Activated T-helper 1 cell treated with anti-CD3 and anti-CD28 coated beads, Interleukin-12 subunit alpha, Interleukin-12 subunit beta, Interleukin-2, Interleukin-4 antibody, amounts not matched to agents 30 ng/mL and 10 ng/mL and 1 ng/mL, durations not matched to agents 14 hours and 24 hours and 36 hours (primary cell): Measurements from ENCODE around the gene CRYGD. TPM values are rescaled to one million over a fixed set of nuclear protein-coding genes. Genes with fewer than 3 reads are reported as not detected.
"Not testable (repeated sequence)": the region's sequence is repeated elsewhere in the genome, so short reads cannot be mapped to it uniquely, and the experiment has no call there.

Source experiments
- DNase-seq: peaks from one replicate; pipeline ENCODE4 v3.0.0; 2021; ENCODE audit warnings: low spot score
- H3K27ac Mint-ChIP-seq: one replicate; pipeline ENCODE4 v1.8.0; 2021; ENCODE audit warnings: mild to moderate bottlenecking, mixed read lengths
- H3K27me3 Mint-ChIP-seq: one replicate; pipeline ENCODE4 v1.8.0; 2022; ENCODE audit warnings: mild to moderate bottlenecking, moderate library complexity, mixed read lengths; ENCODE audit not compliant: insufficient read depth
- H3K36me3 Mint-ChIP-seq: one replicate; pipeline ENCODE4 v1.8.0; 2021; ENCODE audit warnings: low read depth, mixed read lengths
- H3K4me1 Mint-ChIP-seq: one replicate; pipeline ENCODE4 v1.8.0; 2021; ENCODE audit warnings: low read depth, mixed read lengths
- H3K4me3 Mint-ChIP-seq: one replicate; pipeline ENCODE4 v1.8.0; 2021; ENCODE audit warnings: mild to moderate bottlenecking, moderate library complexity, mixed read lengths
- H3K9me3 Mint-ChIP-seq: one replicate; pipeline ENCODE4 v1.8.0; 2021; ENCODE audit warnings: mixed read lengths
- intact Hi-C: fragments of 100-400 bp; cut with micrococcal nuclease; formaldehyde crosslinking; loops from one replicate; pipeline ENCODE4 v1.15.1; 2024
- total RNA-seq: library from RNA; stranded (reverse); gene quantifications from 2 replicates; pipeline ENCODE4 v1.2.3, GENCODE V29; 2022

Gene CRYGD
- total RNA-seq = not detected in 2 replicates

GRCh38 chr2:208124013-208124715, at the start of gene CRYGD:
CRYGD (minus strand) TSS chr2:208124524; CDS start chr2:208124473, 51 bp downstream.
- peaks cover 34% of the 10 kb centered on the region for H3K27me3 Mint-ChIP-seq
- H3K4me3 Mint-ChIP-seq, H3K36me3 Mint-ChIP-seq, H3K4me1 Mint-ChIP-seq, H3K9me3 Mint-ChIP-seq, intact Hi-C loops, DNase-seq, H3K27ac Mint-ChIP-seq: not testable (repeated sequence)

GRCh38 chr2:208172125-208172524, 47.8 kb upstream of the CRYGD start:
- DNase-seq = no peak
- Mint-ChIP-seq H3K36me3 (no peaks in the 10 kb centered on the region), H3K4me3 (no peak overlapping the region), H3K27ac (no peak overlapping the region), H3K27me3 (peaks cover 10% of the 10 kb centered on the region), H3K9me3 (no peaks in the 10 kb centered on the region), H3K4me1 (peaks cover 6% of the 10 kb centered on the region)
- intact Hi-C loops = no loop called here

- H3K4me1 Mint-ChIP-seq = no peaks in the 10 kb centered on the region
- no peak overlapping the region for H3K4me3 Mint-ChIP-seq
- no peaks in the 10 kb centered on the region for H3K36me3 Mint-ChIP-seq
- no peaks in the 10 kb centered on the region for H3K9me3 Mint-ChIP-seq
- DNase-seq = no peak
- peaks cover 5% of the 10 kb centered on the region for H3K27me3 Mint-ChIP-seq
- intact Hi-C loops = no loop called here
- H3K27ac Mint-ChIP-seq = no peak overlapping the region
Observed at GRCh38 chr2:208164951-208165755, 40.8 kb upstream of the CRYGD start.

GRCh38 chr2:208163489-208163888, 39.2 kb upstream of the CRYGD start, which contains the start of gene CRYGA:
CRYGA (minus strand) TSS chr2:208163589; CDS start chr2:208163556, 33 bp downstream.
- Mint-ChIP-seq H3K27ac (no peak within 1 kb of the TSS), H3K4me1 (no peaks in the 10 kb centered on the region), H3K9me3 (no peaks in the 10 kb centered on the region), H3K36me3 (no peaks in the 10 kb centered on the region), H3K27me3 (peaks cover 2% of the 10 kb centered on the region), H3K4me3 (no peak within 1 kb of the TSS)
- intact Hi-C loops = no loop called here
- DNase-seq = no peak

GRCh38 chr2:208156439-208156838, 32.1 kb upstream of the CRYGD start:
- Mint-ChIP-seq H3K4me3 (no peak overlapping the region), H3K4me1 (no peaks in the 10 kb centered on the region), H3K27ac (no peak overlapping the region), H3K36me3 (no peaks in the 10 kb centered on the region), H3K9me3 (no peaks in the 10 kb centered on the region), H3K27me3 (no peaks in the 10 kb centered on the region)
- intact Hi-C loops = no loop called here
- no peak for DNase-seq

- intact Hi-C loops = no loop called here
Observed at GRCh38 chr2:208153156-208153555, 28.8 kb upstream of the CRYGD start.

GRCh38 chr2:208150956-208151355, 26.6 kb upstream of the CRYGD start:
- H3K27me3 Mint-ChIP-seq = no peaks in the 10 kb centered on the region
- H3K36me3 Mint-ChIP-seq = no peaks in the 10 kb centered on the region
- DNase-seq = no peak
- no peaks in the 10 kb centered on the region for H3K9me3 Mint-ChIP-seq
- no peak overlapping the region for H3K27ac Mint-ChIP-seq
- no peak overlapping the region for H3K4me3 Mint-ChIP-seq
- H3K4me1 Mint-ChIP-seq = no peaks in the 10 kb centered on the region
- intact Hi-C loops = no loop called here

More at GRCh38 chr2:208153156-208153555, 28.8 kb upstream of the CRYGD start:
- DNase-seq = no peak
- H3K36me3 Mint-ChIP-seq = no peaks in the 10 kb centered on the region
- H3K4me3 Mint-ChIP-seq = no peak overlapping the region
- H3K9me3 Mint-ChIP-seq = no peaks in the 10 kb centered on the region
- no peaks in the 10 kb centered on the region for H3K4me1 Mint-ChIP-seq
- no peak overlapping the region for H3K27ac Mint-ChIP-seq
- no peaks in the 10 kb centered on the region for H3K27me3 Mint-ChIP-seq

- intact Hi-C loops = no loop called here
- Mint-ChIP-seq H3K4me1 (no peaks in the 10 kb centered on the region), H3K27me3 (no peaks in the 10 kb centered on the region), H3K4me3 (no peak overlapping the region), H3K36me3 (no peaks in the 10 kb centered on the region), H3K27ac (no peak overlapping the region), H3K9me3 (no peaks in the 10 kb centered on the region)
- no peak for DNase-seq
Observed at GRCh38 chr2:208150094-208150493, 25.8 kb upstream of the CRYGD start.

- Mint-ChIP-seq H3K27me3 (no peaks in the 10 kb centered on the region), H3K9me3 (no peaks in the 10 kb centered on the region), H3K4me1 (no peaks in the 10 kb centered on the region), H3K27ac (no peak overlapping the region), H3K36me3 (no peaks in the 10 kb centered on the region), H3K4me3 (no peak overlapping the region)
- DNase-seq = no peak
- intact Hi-C loops = no loop called here
Observed at GRCh38 chr2:208148803-208149202, 24.5 kb upstream of the CRYGD start.

GRCh38 chr2:208147759-208148158, 23.4 kb upstream of the CRYGD start:
- Mint-ChIP-seq H3K9me3 (no peaks in the 10 kb centered on the region), H3K4me3 (no peak overlapping the region), H3K27me3 (no peaks in the 10 kb centered on the region), H3K36me3 (no peaks in the 10 kb centered on the region), H3K4me1 (no peaks in the 10 kb centered on the region), H3K27ac (no peak overlapping the region)
- DNase-seq = no peak
- intact Hi-C loops = no loop called here

GRCh38 chr2:208147008-208147407, 22.7 kb upstream of the CRYGD start:
- intact Hi-C loops = no loop called here

GRCh38 chr2:208146006-208146405, 21.7 kb upstream of the CRYGD start, which contains the start of gene CRYGB:
CRYGB (minus strand) TSS chr2:208146158; CDS start chr2:208146120, 38 bp downstream.
- H3K4me1 Mint-ChIP-seq = no peaks in the 10 kb centered on the region
- no peaks in the 10 kb centered on the region for H3K27me3 Mint-ChIP-seq
- DNase-seq = no peak
- no peaks in the 10 kb centered on the region for H3K36me3 Mint-ChIP-seq
- H3K4me3 Mint-ChIP-seq = no peak within 1 kb of the TSS
- no peaks in the 10 kb centered on the region for H3K9me3 Mint-ChIP-seq
- H3K27ac Mint-ChIP-seq = no peak within 1 kb of the TSS
- intact Hi-C loops = no loop called here

More at GRCh38 chr2:208147008-208147407, 22.7 kb upstream of the CRYGD start:
- Mint-ChIP-seq H3K27me3 (no peaks in the 10 kb centered on the region), H3K4me3 (no peak overlapping the region), H3K9me3 (no peaks in the 10 kb centered on the region), H3K27ac (no peak overlapping the region), H3K4me1 (no peaks in the 10 kb centered on the region), H3K36me3 (no peaks in the 10 kb centered on the region)
- DNase-seq = no peak
